AG09309 (cell line): ENCODE measurements around the gene LAPTM5.

Experiments used
- DNase-seq: peaks from one replicate; pipeline ENCODE4 v3.0.0-alpha.2; 2010; ENCODE audit warnings: low read depth
- H3K4me3 ChIP-seq: 2 replicates; pipeline ENCODE4 v1.5.1; 2011; ENCODE audit warnings: mild to moderate bottlenecking, low read depth, low read length, moderate library complexity; ENCODE audit not compliant: control insufficient read depth
- TF ChIP-seq, protein P1 (sequence below): IDR thresholded peaks from 2 replicates; pipeline ENCODE4 v1.5.1; 2011; ENCODE audit warnings: mild to moderate bottlenecking, low read depth, low read length, inconsistent platforms; ENCODE audit not compliant: insufficient read depth, control insufficient read depth; ENCODE audit errors: missing control alignments

Gene LAPTM5

DNA sequence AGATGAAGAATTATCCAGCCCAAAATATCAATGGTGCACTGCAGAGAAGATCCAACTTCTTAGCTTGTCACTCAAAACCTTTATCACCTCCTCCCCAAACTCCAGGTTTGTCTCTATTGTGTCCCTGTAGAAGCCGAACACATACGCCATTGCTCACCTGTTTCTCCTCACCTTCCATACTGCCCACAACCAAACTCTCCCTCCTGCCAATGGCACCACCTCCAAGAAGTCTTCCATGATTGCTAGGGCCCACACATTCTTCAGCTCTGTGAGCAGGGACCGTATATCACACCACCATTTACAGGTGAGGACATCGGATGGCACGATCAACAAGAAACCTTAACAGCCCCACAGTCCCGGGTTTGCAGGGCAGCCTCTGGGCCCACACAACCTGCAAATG, 2.2 kb downstream of the LAPTM5 start:
- TF ChIP-seq, protein P1, sequence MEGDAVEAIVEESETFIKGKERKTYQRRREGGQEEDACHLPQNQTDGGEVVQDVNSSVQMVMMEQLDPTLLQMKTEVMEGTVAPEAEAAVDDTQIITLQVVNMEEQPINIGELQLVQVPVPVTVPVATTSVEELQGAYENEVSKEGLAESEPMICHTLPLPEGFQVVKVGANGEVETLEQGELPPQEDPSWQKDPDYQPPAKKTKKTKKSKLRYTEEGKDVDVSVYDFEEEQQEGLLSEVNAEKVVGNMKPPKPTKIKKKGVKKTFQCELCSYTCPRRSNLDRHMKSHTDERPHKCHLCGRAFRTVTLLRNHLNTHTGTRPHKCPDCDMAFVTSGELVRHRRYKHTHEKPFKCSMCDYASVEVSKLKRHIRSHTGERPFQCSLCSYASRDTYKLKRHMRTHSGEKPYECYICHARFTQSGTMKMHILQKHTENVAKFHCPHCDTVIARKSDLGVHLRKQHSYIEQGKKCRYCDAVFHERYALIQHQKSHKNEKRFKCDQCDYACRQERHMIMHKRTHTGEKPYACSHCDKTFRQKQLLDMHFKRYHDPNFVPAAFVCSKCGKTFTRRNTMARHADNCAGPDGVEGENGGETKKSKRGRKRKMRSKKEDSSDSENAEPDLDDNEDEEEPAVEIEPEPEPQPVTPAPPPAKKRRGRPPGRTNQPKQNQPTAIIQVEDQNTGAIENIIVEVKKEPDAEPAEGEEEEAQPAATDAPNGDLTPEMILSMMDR = no peak
- H3K4me3 ChIP-seq = no peak overlapping the region

DNA sequence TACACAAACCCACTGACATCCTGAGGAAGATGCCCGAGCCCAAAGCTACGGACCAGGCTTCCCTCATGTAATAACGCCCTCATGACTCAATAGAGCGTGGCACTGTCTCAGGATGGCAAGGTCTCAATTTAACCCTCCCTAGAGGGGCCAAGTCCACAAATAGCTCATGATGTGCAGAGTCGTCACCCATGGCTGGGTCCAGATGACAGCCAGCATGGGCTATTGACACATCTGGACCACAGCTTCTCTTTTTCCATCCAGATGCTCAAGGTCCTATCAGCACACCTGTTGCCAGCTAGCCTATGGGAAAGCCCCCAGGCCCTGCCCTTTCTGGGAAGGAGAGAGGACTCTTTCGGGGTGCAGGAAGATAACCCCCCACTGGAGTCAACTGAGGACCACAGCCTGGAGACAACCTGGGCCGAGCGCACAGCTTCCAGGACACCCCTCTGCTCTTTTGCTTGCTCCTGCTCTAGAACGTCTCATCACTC, 2.8 kb downstream of the LAPTM5 start:
- no peak for DNase-seq
- no peak overlapping the region for H3K4me3 ChIP-seq

More for the DNA sequence above, 2.2 kb downstream of the LAPTM5 start:
- no peak for DNase-seq

DNA sequence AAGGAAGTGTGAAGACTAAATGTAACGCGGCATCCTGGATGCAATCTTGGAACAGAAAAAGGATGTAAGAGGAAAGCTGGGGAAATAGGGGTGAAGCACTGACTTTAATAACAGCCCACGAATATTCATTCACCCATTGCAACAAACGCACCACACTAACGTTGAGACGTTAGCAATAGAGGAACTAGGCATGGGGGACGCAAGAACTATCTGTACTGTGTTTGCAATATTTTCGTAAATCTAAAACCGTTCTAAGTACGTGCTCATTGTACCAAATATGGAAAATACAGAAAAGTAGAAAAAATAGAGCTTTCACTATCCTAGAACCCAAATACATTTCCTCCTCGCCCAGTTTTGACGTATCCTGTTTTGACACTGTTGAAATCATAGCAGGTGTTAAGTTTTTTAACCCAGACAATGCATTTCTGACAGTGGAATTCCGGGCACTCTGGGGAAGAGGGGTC, 3.9 kb downstream of the LAPTM5 start:
- TF ChIP-seq, protein P1 = no peak
- no peak for DNase-seq

More for the DNA sequence above, 2.8 kb downstream of the LAPTM5 start:
- TF ChIP-seq, protein P1 = no peak

DNA sequence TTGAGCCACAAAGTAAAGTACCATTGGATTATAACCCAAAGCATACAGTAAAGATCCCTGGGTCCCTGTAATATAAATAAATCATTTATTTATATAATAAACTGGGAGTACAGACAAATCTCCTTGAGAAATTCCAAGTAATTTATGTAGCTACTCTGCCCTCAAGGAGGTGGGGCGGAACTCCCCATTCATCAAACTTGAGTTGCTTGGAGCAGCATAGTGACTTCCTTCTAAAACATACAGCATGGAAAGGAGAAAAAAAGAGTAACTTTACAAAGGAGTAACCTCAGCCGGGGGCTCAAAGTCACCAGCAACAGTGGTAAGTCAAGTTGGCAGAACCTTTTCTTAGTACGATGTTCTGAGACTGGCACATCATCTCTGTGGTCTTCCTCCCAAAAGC, 4.5 kb downstream of the LAPTM5 start:
- DNase-seq = no peak
- H3K4me3 ChIP-seq = no peak overlapping the region
- TF ChIP-seq, protein P1 = no peak

More for the DNA sequence above, 3.9 kb downstream of the LAPTM5 start:
- no peak overlapping the region for H3K4me3 ChIP-seq

DNA sequence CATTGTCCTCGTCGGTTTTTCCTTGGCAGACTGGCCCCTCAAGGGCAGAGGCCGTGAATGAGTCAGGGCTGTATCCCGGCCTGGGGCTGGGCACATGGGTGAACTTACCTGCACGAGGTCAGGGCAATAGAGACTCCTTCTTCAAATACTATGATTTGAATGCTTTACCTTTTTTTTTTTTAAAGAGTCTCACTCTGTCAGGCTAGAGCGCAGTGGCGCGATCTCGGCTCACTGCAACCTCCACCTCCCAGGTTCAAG, 5.0 kb downstream of the LAPTM5 start:
- DNase-seq = no peak
- TF ChIP-seq, protein P1 = no peak
- H3K4me3 ChIP-seq = no peak overlapping the region

DNA sequence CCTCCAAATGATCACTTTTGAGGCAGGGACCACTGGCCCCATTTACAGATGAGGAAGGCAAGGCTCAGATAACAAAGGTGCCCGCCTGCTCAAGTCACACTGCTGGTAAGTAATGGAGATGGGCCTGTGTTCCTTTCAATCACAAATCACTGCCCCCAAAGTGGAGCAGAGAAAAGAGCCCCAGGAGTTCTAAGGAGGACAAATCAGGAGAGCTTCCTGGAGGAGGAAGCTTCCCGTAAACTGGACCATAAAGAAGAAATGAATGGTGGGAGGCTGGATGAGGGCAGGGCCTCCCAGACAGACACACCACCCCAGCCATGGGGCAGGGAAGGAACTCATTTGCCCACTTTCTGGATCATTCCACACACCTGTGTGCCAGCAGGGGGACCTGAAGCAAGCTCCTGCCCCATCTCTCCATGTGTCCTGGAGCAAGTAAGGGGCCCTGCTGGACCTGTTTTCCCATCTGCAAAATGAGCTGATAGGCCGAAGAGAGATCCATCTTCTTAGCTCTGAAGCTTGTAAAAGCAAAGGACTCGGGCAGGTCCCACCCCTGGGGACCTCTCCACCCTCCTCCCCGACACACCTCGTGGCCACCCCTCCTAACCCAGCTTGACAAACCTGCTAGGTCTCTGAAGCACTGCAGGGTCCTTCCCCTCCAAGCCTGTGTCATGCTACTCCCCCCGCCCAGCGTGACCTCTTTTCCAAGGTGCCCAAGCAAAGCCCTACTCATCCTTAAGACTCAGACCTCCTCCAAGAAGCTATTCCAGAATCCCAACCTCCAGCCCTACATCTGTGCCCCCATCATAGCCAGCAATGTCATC, 5.5 kb downstream of the LAPTM5 start:
- TF ChIP-seq, protein P1 = no peak
- no peak overlapping the region for H3K4me3 ChIP-seq
- no peak for DNase-seq
